ENCODE measurements around the gene C19orf44. TPM values are rescaled to one million over a fixed set of nuclear protein-coding genes. Genes with fewer than 3 reads are reported as not detected.

The C19orf44 gene
- total RNA-seq, 1 donor from 2014 or later = 2.9 TPM

DNA sequence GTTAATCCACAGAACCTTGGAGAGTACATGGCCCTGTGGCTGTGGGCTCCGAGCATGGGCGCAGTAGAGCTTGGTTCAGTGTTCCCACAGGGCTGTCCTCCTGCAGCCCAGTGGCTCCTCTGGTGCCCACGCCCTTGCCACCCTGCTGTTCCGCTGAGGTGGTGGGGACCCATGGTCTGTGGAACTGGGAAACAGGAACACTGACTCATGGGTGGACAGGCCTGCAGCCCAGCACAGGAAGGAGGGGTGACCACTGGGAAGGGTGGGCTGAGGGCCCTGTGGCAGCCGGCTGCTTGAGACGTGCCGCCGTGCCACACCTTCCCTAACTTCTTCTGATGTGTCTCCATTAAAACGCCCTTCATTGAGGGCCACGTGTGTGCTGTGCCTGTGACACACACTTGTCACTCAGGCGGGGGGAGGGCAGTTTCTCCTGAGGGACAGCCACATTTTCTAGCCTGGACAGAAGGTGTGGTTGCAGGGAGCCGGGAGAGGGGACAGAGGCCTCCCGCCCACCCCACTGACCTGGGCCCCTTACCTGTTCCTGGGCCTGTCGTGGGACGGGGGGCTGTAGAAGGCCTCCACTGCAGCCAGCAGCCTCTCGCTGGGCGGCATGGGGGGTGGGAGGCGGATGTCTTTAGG lies 24.9 kb downstream of the C19orf44 start:
- peaks cover 98% of the 10 kb centered on the region for H3K36me3 ChIP-seq
- H3K27me3 ChIP-seq (ENCODE audit: low read depth) = no peaks in the 10 kb centered on the region
- TF ChIP-seq, protein P1, sequence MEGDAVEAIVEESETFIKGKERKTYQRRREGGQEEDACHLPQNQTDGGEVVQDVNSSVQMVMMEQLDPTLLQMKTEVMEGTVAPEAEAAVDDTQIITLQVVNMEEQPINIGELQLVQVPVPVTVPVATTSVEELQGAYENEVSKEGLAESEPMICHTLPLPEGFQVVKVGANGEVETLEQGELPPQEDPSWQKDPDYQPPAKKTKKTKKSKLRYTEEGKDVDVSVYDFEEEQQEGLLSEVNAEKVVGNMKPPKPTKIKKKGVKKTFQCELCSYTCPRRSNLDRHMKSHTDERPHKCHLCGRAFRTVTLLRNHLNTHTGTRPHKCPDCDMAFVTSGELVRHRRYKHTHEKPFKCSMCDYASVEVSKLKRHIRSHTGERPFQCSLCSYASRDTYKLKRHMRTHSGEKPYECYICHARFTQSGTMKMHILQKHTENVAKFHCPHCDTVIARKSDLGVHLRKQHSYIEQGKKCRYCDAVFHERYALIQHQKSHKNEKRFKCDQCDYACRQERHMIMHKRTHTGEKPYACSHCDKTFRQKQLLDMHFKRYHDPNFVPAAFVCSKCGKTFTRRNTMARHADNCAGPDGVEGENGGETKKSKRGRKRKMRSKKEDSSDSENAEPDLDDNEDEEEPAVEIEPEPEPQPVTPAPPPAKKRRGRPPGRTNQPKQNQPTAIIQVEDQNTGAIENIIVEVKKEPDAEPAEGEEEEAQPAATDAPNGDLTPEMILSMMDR (IDR thresholded peaks at IDR 0.05; ENCODE audit: borderline replicate concordance) = no peak

DNA sequence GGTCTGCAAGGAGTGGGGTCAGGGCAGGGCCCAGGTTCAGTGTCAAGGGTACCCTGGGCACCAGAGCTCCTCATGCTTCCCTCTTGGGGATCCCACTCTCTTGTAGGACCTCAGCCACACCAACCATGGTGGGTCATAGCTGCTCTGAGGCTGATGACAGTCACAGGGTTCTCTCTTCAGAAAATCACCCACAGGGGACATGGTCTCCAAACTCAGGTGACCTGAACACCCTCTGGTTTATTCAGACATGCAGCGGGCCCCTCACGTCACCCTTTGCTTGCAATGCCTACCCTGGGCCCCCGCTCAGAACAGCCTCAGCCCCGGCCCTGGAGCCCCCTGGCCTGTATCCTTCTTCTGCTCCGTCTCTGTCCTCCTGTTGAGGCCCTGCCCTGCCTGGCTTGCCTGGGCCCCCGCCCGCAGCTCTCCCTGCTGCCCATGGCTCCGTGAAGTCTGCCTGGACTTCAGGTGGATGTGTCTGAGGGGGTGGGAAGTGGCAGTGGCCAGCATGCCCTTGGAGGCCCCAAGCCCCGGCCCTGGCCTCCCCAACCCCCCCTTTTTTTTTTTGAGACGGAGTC lies 25.6 kb downstream of the C19orf44 start:
- H3K27ac ChIP-seq (replicated peaks) = no peak overlapping the region
- H3K27me3 ChIP-seq (ENCODE audit: low read depth) = no peaks in the 10 kb centered on the region
- peaks cover 99% of the 10 kb centered on the region for H3K36me3 ChIP-seq
- no peak for DNase-seq
- no peaks in the 10 kb centered on the region for H3K9me3 ChIP-seq (replicated peaks)
- peaks cover 2% of the 10 kb centered on the region for H3K4me1 ChIP-seq
- TF ChIP-seq, protein P1 (IDR thresholded peaks at IDR 0.05; ENCODE audit: borderline replicate concordance) = no peak
- intact Hi-C loops (cut with micrococcal nuclease) = no loop called here
- H3K4me3 ChIP-seq = no peak overlapping the region

More for the DNA sequence above, 24.9 kb downstream of the C19orf44 start:
- H3K4me3 ChIP-seq = no peak overlapping the region
- H3K9me3 ChIP-seq (replicated peaks) = no peaks in the 10 kb centered on the region
- DNase-seq = no peak
- no peak overlapping the region for H3K27ac ChIP-seq (replicated peaks)
- H3K4me1 ChIP-seq = no peaks in the 10 kb centered on the region
- intact Hi-C loops (cut with micrococcal nuclease) = no loop called here

DNA sequence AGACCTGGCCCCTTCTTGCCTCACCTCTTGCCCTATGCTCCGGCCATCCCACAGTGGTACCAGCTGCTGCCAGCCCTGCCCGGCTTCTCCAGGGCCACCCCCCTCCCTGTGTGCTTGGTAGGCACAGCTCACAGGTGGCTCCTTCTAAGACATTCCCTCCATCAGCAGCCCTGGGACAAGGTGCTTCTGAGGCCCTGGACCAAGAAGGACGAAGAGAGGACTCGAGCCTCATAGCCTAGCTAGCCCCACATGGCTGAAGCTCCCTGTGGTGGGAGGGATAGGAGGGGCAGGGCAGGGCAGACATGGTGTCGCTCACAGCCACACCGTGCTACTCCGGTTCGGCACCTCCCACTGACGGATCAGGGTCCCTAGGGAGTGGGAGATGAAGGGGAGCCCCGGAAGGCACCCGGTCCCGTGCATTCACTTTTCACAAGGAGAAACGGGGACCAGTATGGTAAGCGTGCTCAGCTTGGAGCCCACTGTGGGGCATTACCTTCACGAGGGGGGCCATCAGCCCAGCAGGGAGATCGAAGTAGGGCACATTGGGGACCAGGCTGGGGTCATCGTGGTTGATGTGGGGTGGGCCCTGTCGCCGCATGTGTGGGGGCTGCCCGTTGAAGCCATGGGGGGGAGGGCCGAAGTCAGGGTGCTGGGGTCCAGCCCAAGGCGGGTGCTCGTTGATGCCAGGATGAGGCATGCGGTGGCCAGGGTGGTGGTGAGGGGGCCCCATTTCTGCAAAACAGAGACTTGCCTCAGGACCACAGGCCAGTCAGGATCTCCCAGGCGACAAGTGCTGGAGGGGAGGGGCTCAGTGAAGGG lies 26.6 kb downstream of the C19orf44 start:
- Histone ChIP-seq H3K27ac (replicated peaks) (no peak overlapping the region), H3K9me3 (replicated peaks) (no peaks in the 10 kb centered on the region), H3K36me3 (peaks cover 99% of the 10 kb centered on the region), H3K4me1 (peaks cover 4% of the 10 kb centered on the region), H3K27me3 (ENCODE audit: low read depth) (no peaks in the 10 kb centered on the region), H3K4me3 (no peak overlapping the region)
- no peak for DNase-seq
- intact Hi-C loops (cut with micrococcal nuclease) = no loop called here
- TF ChIP-seq, protein P1 (IDR thresholded peaks at IDR 0.05; ENCODE audit: borderline replicate concordance) = no peak

DNA sequence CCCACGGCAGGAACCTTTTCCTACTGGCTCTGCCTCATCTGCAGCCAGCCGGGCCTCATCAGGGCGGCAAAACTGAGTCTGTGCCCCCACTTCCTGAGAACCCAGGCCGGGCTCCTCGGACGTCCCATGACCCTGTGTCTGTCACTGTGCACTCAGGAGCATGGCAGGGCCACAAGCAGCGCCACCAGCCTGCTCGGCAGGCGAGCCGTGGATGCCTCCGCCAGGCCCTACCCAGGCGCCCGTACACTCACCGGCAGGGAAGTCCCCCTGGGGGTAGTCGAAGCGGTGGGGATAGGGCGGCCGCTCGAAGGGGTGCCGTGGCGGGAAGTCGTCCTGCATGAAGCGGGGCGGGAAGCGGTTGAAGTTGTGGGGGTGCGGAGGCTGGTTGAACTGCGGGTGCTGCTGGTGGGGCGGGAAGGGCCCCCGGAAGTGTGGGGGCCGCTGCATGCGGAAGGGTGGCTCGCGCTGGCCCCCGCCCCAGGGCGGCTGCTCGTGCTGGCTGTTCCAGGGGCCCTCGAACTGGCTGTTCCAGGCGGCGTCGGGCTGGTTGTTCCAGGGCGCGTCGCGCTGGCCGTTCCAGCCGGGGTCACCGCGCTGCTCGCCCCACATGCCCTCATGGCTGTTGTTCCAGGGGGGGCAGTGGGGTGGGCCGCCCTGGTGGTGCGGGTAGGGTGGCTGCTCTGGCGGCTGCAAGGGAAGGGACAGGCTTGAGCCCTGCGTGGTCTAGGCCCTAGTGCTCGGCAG lies 29.0 kb downstream of the C19orf44 start:
- no peak overlapping the region for H3K27ac ChIP-seq (replicated peaks)
- intact Hi-C loops (cut with micrococcal nuclease) = no loop called here
- no peak for DNase-seq
- peaks cover 99% of the 10 kb centered on the region for H3K36me3 ChIP-seq
- no peak overlapping the region for H3K4me3 ChIP-seq
- H3K9me3 ChIP-seq (replicated peaks) = no peaks in the 10 kb centered on the region
- peaks cover 4% of the 10 kb centered on the region for H3K4me1 ChIP-seq
- TF ChIP-seq, protein P1 (IDR thresholded peaks at IDR 0.05; ENCODE audit: borderline replicate concordance) = no peak
- no peaks in the 10 kb centered on the region for H3K27me3 ChIP-seq (ENCODE audit: low read depth)

DNA sequence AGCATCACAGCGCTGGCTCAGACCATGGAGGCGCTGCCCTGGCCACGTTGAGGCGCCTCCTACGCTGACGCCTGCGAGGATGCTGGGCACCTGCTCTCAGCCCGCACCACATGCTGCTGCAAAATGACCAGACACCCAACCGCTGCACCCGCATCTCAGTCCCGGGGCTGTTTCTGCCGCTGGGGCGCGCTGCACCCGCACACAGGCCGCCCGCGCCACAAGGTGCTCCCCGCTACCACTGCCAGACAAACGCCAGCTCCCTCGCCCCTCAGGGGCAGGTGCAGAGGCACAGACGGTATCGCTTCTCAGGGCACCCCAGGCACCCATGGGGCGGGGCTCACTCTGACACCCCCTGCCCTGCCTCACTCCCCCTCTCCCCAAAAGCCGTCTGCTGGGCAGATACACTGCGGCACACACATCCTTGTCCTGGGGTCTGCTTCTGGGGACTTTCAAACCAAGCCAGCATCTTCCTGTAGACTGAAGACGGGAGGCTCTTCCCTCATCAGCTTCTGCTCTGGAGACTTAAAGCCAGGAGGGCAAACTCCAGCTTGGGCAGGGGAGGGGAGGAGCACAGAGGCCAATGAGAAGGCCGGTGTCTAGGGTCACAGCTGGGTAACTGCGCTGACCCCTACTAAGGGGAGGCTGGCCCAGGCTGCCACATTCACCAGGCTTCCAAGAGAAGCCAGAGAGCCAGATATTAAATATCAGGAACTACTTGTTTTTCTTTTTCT lies 29.7 kb downstream of the C19orf44 start:
- TF ChIP-seq, protein P1 (IDR thresholded peaks at IDR 0.05; ENCODE audit: borderline replicate concordance) = no peak
- DNase-seq = no peak
- Histone ChIP-seq H3K4me3 (no peak overlapping the region), H3K4me1 (peaks cover 4% of the 10 kb centered on the region), H3K27ac (replicated peaks) (no peak overlapping the region), H3K9me3 (replicated peaks) (no peaks in the 10 kb centered on the region), H3K27me3 (ENCODE audit: low read depth) (no peaks in the 10 kb centered on the region), H3K36me3 (peaks cover 99% of the 10 kb centered on the region)
- intact Hi-C loops (cut with micrococcal nuclease) = no loop called here
